Osteoblast (primary cell): ENCODE data around the gene PRICKLE1. TPM values are rescaled to one million over a fixed set of nuclear protein-coding genes. Genes with fewer than 3 reads are reported as not detected.

ENCODE experiments used
- DNase-seq: peaks from one replicate; pipeline ENCODE4 v3.0.0; 2011; ENCODE audit warnings: low spot score, mixed read lengths; ENCODE audit not compliant: insufficient read length; ENCODE audit errors: missing footprints
- H2AFZ ChIP-seq: 2 replicates; pipeline ENCODE4 v1.6.0; 2011; ENCODE audit warnings: mild to moderate bottlenecking, low read length
- H3K27ac ChIP-seq: 2 replicates; pipeline ENCODE4 v1.5.1; 2011; ENCODE audit warnings: mild to moderate bottlenecking, low read depth, low read length, moderate library complexity
- H3K27me3 ChIP-seq: 2 replicates; pipeline ENCODE4 v1.6.0; 2012; ENCODE audit warnings: mild to moderate bottlenecking, control low read depth, inconsistent platforms, low read length, moderate library complexity; ENCODE audit not compliant: insufficient read depth
- H3K36me3 ChIP-seq: 2 replicates; pipeline ENCODE4 v1.5.1; 2011; ENCODE audit warnings: mild to moderate bottlenecking, low read length, control low read depth, moderate library complexity; ENCODE audit not compliant: insufficient read depth
- H3K4me1 ChIP-seq: 2 replicates; pipeline ENCODE4 v1.5.1; 2011; ENCODE audit warnings: mild to moderate bottlenecking, low read length, control low read depth, moderate library complexity; ENCODE audit not compliant: insufficient read depth
- H3K4me2 ChIP-seq: 2 replicates; pipeline ENCODE4 v1.6.0; 2011; ENCODE audit warnings: mild to moderate bottlenecking, low read length; ENCODE audit not compliant: insufficient read depth
- H3K4me3 ChIP-seq: fragments of 200-600 bp; sonication (generic); 3 replicates; pipeline ENCODE4 v1.5.1; 2012; ENCODE audit warnings: mild to moderate bottlenecking, low read length, inconsistent platforms; ENCODE audit not compliant: insufficient read depth
- H3K79me2 ChIP-seq: 2 replicates; pipeline ENCODE4 v1.6.0; 2012; ENCODE audit warnings: mild to moderate bottlenecking, low read length, control low read depth, inconsistent platforms; ENCODE audit not compliant: insufficient read depth
- H3K9me3 ChIP-seq: 2 replicates; pipeline ENCODE4 v1.5.1; 2011; ENCODE audit warnings: low read depth, low read length, control low read depth
- H4K20me1 ChIP-seq: 2 replicates; pipeline ENCODE4 v1.6.0; 2012; ENCODE audit warnings: mild to moderate bottlenecking, low read length, control low read depth; ENCODE audit not compliant: insufficient read depth
- total RNA-seq: library from RNA; depleted of rRNA; stranded (reverse); fragments of >200 nt; gene quantifications from 2 replicates; pipeline ENCODE4 v1.2.3, GENCODE V29; 2012
- TF ChIP-seq, protein P1 (sequence below): IDR thresholded peaks from 2 replicates; pipeline ENCODE4 v1.5.1; 2011; ENCODE audit warnings: mild to moderate bottlenecking, low read depth, low read length, moderate library complexity; ENCODE audit errors: extremely low read depth

Gene PRICKLE1
- total RNA-seq, 1 donor = 13.0 TPM

GRCh38 chr12:42575717-42576116 lies 13.8 kb downstream of the PRICKLE1 start:
- no peaks in the 10 kb centered on the region for H3K36me3 ChIP-seq
- no peaks in the 10 kb centered on the region for H3K27me3 ChIP-seq
- peaks cover 34% of the 10 kb centered on the region for H4K20me1 ChIP-seq
- H2AFZ ChIP-seq = no peak overlapping the region
- no peak overlapping the region for H3K4me3 ChIP-seq
- no peak overlapping the region for H3K27ac ChIP-seq
- DNase-seq = no peak
- H3K4me2 ChIP-seq = no peak overlapping the region
- H3K79me2 ChIP-seq = peaks cover 53% of the 10 kb centered on the region
- H3K4me1 ChIP-seq = no peaks in the 10 kb centered on the region
- no peaks in the 10 kb centered on the region for H3K9me3 ChIP-seq
- TF ChIP-seq, protein P1, sequence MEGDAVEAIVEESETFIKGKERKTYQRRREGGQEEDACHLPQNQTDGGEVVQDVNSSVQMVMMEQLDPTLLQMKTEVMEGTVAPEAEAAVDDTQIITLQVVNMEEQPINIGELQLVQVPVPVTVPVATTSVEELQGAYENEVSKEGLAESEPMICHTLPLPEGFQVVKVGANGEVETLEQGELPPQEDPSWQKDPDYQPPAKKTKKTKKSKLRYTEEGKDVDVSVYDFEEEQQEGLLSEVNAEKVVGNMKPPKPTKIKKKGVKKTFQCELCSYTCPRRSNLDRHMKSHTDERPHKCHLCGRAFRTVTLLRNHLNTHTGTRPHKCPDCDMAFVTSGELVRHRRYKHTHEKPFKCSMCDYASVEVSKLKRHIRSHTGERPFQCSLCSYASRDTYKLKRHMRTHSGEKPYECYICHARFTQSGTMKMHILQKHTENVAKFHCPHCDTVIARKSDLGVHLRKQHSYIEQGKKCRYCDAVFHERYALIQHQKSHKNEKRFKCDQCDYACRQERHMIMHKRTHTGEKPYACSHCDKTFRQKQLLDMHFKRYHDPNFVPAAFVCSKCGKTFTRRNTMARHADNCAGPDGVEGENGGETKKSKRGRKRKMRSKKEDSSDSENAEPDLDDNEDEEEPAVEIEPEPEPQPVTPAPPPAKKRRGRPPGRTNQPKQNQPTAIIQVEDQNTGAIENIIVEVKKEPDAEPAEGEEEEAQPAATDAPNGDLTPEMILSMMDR = no peak

GRCh38 chr12:42574851-42575266 lies 14.7 kb downstream of the PRICKLE1 start:
- H4K20me1 ChIP-seq = peaks cover 30% of the 10 kb centered on the region
- H3K4me1 ChIP-seq = no peaks in the 10 kb centered on the region
- TF ChIP-seq, protein P1 = no peak
- peaks cover 50% of the 10 kb centered on the region for H3K79me2 ChIP-seq
- H3K4me2 ChIP-seq = no peak overlapping the region
- no peaks in the 10 kb centered on the region for H3K27me3 ChIP-seq
- no peaks in the 10 kb centered on the region for H3K9me3 ChIP-seq
- H3K36me3 ChIP-seq = no peaks in the 10 kb centered on the region
- H3K4me3 ChIP-seq = no peak overlapping the region
- H2AFZ ChIP-seq = no peak overlapping the region
- DNase-seq = no peak
- no peak overlapping the region for H3K27ac ChIP-seq

DNA sequence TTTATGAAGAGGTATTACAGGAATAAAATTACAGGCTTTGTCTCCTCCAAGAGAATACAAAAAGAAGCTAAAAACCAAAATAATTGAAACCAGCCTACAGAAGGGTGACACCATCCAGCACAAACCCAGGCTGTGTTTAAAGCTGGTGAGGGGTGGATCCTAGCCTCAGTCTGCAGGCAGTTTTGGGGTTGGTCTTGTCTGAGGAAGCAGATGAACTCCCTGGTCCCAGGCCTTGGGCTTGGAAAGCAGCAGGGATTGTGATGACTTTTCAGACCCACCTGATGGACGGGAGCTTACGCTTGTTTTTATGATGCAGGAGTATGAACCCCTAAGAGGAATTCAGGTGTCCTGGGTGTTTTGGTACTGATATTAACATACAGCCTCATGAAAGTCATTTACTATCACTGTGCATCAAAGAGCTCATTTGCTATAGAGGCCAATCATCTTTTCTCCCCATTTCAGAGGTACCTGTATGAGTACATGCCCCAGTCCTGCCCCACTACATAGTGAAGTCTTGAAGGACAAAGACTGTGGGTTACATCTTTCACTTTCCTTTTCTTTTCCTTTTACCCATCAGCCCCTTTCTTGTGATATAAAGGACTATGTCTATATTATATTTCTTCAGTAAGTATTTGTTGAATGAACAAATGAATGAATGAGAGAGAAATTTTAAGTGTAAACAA lies 18.1 kb downstream of the PRICKLE1 start:
- TF ChIP-seq, protein P1 = no peak
- no peaks in the 10 kb centered on the region for H3K9me3 ChIP-seq
- no peak overlapping the region for H3K4me3 ChIP-seq
- peaks cover 29% of the 10 kb centered on the region for H4K20me1 ChIP-seq
- no peak overlapping the region for H2AFZ ChIP-seq
- H3K79me2 ChIP-seq = peaks cover 47% of the 10 kb centered on the region
- no peak overlapping the region for H3K27ac ChIP-seq
- H3K4me2 ChIP-seq = no peak overlapping the region
- DNase-seq = no peak
- peaks cover 9% of the 10 kb centered on the region for H3K36me3 ChIP-seq
- H3K4me1 ChIP-seq = peaks cover 3% of the 10 kb centered on the region
- no peaks in the 10 kb centered on the region for H3K27me3 ChIP-seq

GRCh38 chr12:42570076-42570475 lies 19.5 kb downstream of the PRICKLE1 start:
- no peak overlapping the region for H3K4me2 ChIP-seq
- DNase-seq = no peak

More at GRCh38 chr12:42570076-42570475, 19.5 kb downstream of the PRICKLE1 start:
- H3K36me3 ChIP-seq = peaks cover 9% of the 10 kb centered on the region
- peaks cover 15% of the 10 kb centered on the region for H3K4me1 ChIP-seq
- peaks cover 21% of the 10 kb centered on the region for H4K20me1 ChIP-seq
- H3K79me2 ChIP-seq = peaks cover 42% of the 10 kb centered on the region
- H3K27me3 ChIP-seq = no peaks in the 10 kb centered on the region
- H3K27ac ChIP-seq = no peak overlapping the region
- TF ChIP-seq, protein P1 = no peak
- no peaks in the 10 kb centered on the region for H3K9me3 ChIP-seq
- H2AFZ ChIP-seq = no peak overlapping the region
- no peak overlapping the region for H3K4me3 ChIP-seq
